Renal cortex interstitium (tissue), 15 donors: ENCODE results near the gene PPARD. TPM values are rescaled to one million over a fixed set of nuclear protein-coding genes. Genes with fewer than 3 reads are reported as not detected.
A peak's percentile ranks its signal among the peaks of the same experiment; 100 is the strongest.
"Not testable (repeated sequence)": the region's sequence is repeated elsewhere in the genome, so short reads cannot be mapped to it uniquely, and the experiment has no call there.

Source experiments
- DNase-seq, 11 donors: peaks; one replicate each; pipeline ENCODE4 v3.0.0-alpha.2; 2013; ENCODE audit warnings: low read depth in 9 of 11, low spot score in 4 of 11; ENCODE audit errors: extremely low read depth in 1 of 11
- long read RNA-seq, 16 experiments: transcript quantifications; one replicate each; lab custom pipeline, GENCODE V29; 2026
- polyA plus RNA-seq, 3 donors: library from polyadenylated mRNA; unstranded; fragments of 120-200 nt; gene quantifications; one replicate each; pipeline ENCODE4 v1.2.1, GENCODE V29; 2013; ENCODE audit not compliant: insufficient read length in 3 of 3

The PPARD gene
- 10 to 100 TPM; 20.1 to 32.3 (median 23.9) TPM for polyA plus RNA-seq
- long read RNA-seq, donor 1, partial matches to known transcripts = 0 of 2 reads
- long read RNA-seq, donor 1, other reads (novel, unspliced or antisense) = 0 of 2 reads
- long read RNA-seq, donor 2, partial matches to known transcripts = 0 of 3 reads
- long read RNA-seq, donor 2, other reads (novel, unspliced or antisense) = 0 of 3 reads
- long read RNA-seq, donor 3, transcript PPARD-203 (8 exons, 3,747 nt) = major isoform, 6 of 6 reads
- long read RNA-seq, donor 3, partial matches to known transcripts = 0 of 6 reads
- long read RNA-seq, donor 3, other reads (novel, unspliced or antisense) = 0 of 6 reads
- long read RNA-seq, donor 4, partial matches to known transcripts = 0 of 1 reads
- long read RNA-seq, donor 4, other reads (novel, unspliced or antisense) = 0 of 1 reads
- long read RNA-seq, donor 5 = 0 reads
- long read RNA-seq, donor 6, partial matches to known transcripts = 10 of 11 reads
- long read RNA-seq, donor 6, other reads (novel, unspliced or antisense) = 0 of 11 reads
- long read RNA-seq, donor 7, partial matches to known transcripts = 5 of 6 reads
- long read RNA-seq, donor 7, other reads (novel, unspliced or antisense) = 0 of 6 reads
- long read RNA-seq, donor 8 = 0 reads
- long read RNA-seq, donor 9, transcript PPARD-203 (8 exons, 3,747 nt) = major isoform, 7 of 7 reads
- long read RNA-seq, donor 9, partial matches to known transcripts = 0 of 7 reads
- long read RNA-seq, donor 9, other reads (novel, unspliced or antisense) = 0 of 7 reads
- long read RNA-seq, donor 10, transcript PPARD-203 (8 exons, 3,747 nt) = major isoform, 8 of 8 reads
- long read RNA-seq, donor 10, partial matches to known transcripts = 0 of 8 reads
- long read RNA-seq, donor 10, other reads (novel, unspliced or antisense) = 0 of 8 reads
- long read RNA-seq, donor 11, transcript PPARD-203 (8 exons, 3,747 nt) = major isoform, 5 of 5 reads
- long read RNA-seq, donor 11, partial matches to known transcripts = 0 of 5 reads
- long read RNA-seq, donor 11, other reads (novel, unspliced or antisense) = 0 of 5 reads
- long read RNA-seq, donor 12, partial matches to known transcripts = 0 of 1 reads
- long read RNA-seq, donor 12, other reads (novel, unspliced or antisense) = 0 of 1 reads
- long read RNA-seq, donor 13 = 0 reads
- long read RNA-seq, donor 14, transcript PPARD-203 (8 exons, 3,747 nt) = major isoform, 6 of 14 reads
- long read RNA-seq, donor 14, partial matches to known transcripts = 8 of 14 reads
- long read RNA-seq, donor 14, other reads (novel, unspliced or antisense) = 0 of 14 reads
- long read RNA-seq, donor 15, partial matches to known transcripts = 5 of 9 reads
- long read RNA-seq, donor 15, other reads (novel, unspliced or antisense) = 0 of 9 reads
- long read RNA-seq, donor 16, transcript PPARD-203 (8 exons, 3,747 nt) = major isoform, 18 of 44 reads
- long read RNA-seq, donor 16, partial matches to known transcripts = 24 of 44 reads
- long read RNA-seq, donor 16, other reads (novel, unspliced or antisense) = 0 of 44 reads

GRCh38 chr6:35342258-35343091 is at the start of gene PPARD:
PPARD (plus strand) TSS chr6:35342558; CDS start chr6:35411088, 68,530 bp downstream.
- peak; percentile 87 to 97 (median 93) for DNase-seq

GRCh38 chr6:35293681-35294080 is 48.7 kb upstream of the PPARD start:
- DNase-seq = no peak

GRCh38 chr6:35294308-35294945 is 47.9 kb upstream of the PPARD start:
- peak in 1 of 11 donors; percentile 15 for DNase-seq

GRCh38 chr6:35295036-35295435 is 47.3 kb upstream of the PPARD start:
- no peak for DNase-seq

GRCh38 chr6:35295521-35296315 is 46.6 kb upstream of the PPARD start:
- no peak for DNase-seq

- no peak for DNase-seq
Observed at GRCh38 chr6:35296931-35297600, 45.3 kb upstream of the PPARD start.

GRCh38 chr6:35297601-35298481 is 44.5 kb upstream of the PPARD start, which contains the start of gene DEF6:
DEF6 (plus strand) TSS chr6:35297818; CDS start chr6:35297857, 39 bp downstream.
- peak; percentile 53 to 85 (median 80) for DNase-seq

GRCh38 chr6:35298625-35299140 is 43.7 kb upstream of the PPARD start:
- no peak for DNase-seq

GRCh38 chr6:35299674-35300073 is 42.7 kb upstream of the PPARD start:
- no peak for DNase-seq

GRCh38 chr6:35300848-35301247 is 41.5 kb upstream of the PPARD start:
- no peak for DNase-seq

- DNase-seq = no peak
Observed at GRCh38 chr6:35302604-35303241, 39.6 kb upstream of the PPARD start.

- no peak for DNase-seq
Observed at GRCh38 chr6:35304299-35304698, 38.1 kb upstream of the PPARD start.

- DNase-seq = no peak
Observed at GRCh38 chr6:35305117-35305516, 37.2 kb upstream of the PPARD start.

GRCh38 chr6:35307138-35307537 is 35.2 kb upstream of the PPARD start:
- not testable (repeated sequence) for DNase-seq
